Upper lobe of left lung (tissue), 6 donors: ENCODE data around the gene CDRT15L2. TPM values are rescaled to one million over a fixed set of nuclear protein-coding genes. Genes with fewer than 3 reads are reported as not detected.
"Not testable (repeated sequence)": the region's sequence is repeated elsewhere in the genome, so short reads cannot be mapped to it uniquely, and the experiment has no call there.

ENCODE experiments used
- ATAC-seq, 2 donors: fragments of 200-7000 bp; cut with Tn5 transposase; one replicate each; pipeline ENCODE4 v1.9.1; 2022; ENCODE audit warnings: mild to moderate bottlenecking in 2 of 2, moderate library complexity in 2 of 2; ENCODE audit not compliant: low FRiP score in 2 of 2
- DNase-seq, 2 donors: peaks; one replicate each; pipeline ENCODE4 v3.0.0-alpha.2; 2019 to 2020
- H3K27ac ChIP-seq, 4 donors: fragments of 200-600 bp; sonication (generic); one replicate each; pipeline ENCODE4 v1.5.1; 2016 to 2019
- H3K27me3 ChIP-seq, 4 donors: fragments of 200-600 bp; sonication (generic); one replicate each; pipeline ENCODE4 v1.5.1; 2017 to 2019
- H3K36me3 ChIP-seq, 4 donors: fragments of 200-600 bp; sonication (generic); one replicate each; pipeline ENCODE4 v1.5.1; 2016 to 2019
- H3K4me1 ChIP-seq, 4 donors: fragments of 200-600 bp; sonication (generic); one replicate each; pipeline ENCODE4 v1.5.1; 2018 to 2019
- H3K4me3 ChIP-seq, 4 donors: fragments of 200-600 bp; sonication (generic); one replicate each; pipeline ENCODE4 v1.5.1; 2017 to 2019; ENCODE audit warnings: mild to moderate bottlenecking in 2 of 4, moderate library complexity in 1 of 4
- H3K9me3 ChIP-seq, 4 donors: fragments of 200-600 bp; sonication (generic); one replicate each; pipeline ENCODE4 v1.5.1; 2018 to 2019
- EP300 ChIP-seq, 4 donors: sonication (generic); formaldehyde crosslinking; IDR thresholded peaks; one replicate each; pipeline ENCODE4 v1.5.1; 2017; ENCODE audit warnings: antibody characterized with exemption in 4 of 4, control low read depth in 2 of 4
- POLR2A ChIP-seq, 4 donors: fragments of 450-650 bp; IDR thresholded peaks; one replicate each; pipeline ENCODE4 v1.5.1; 2016 to 2017; ENCODE audit warnings: antibody characterized with exemption in 4 of 4, mild to moderate bottlenecking in 2 of 4
- POLR2AphosphoS5 ChIP-seq, 2 donors: sonication (generic); formaldehyde crosslinking; IDR thresholded peaks; one replicate each; pipeline ENCODE4 v1.5.1; 2017; ENCODE audit warnings: antibody characterized with exemption in 2 of 2
- WGBS, 2 donors: methylation state at CpG; one replicate each; pipeline ENCODE4 v1.1.5; 2017 to 2018; 5-methylcytosine and 5-hydroxymethylcytosine counted together
- total RNA-seq, 6 donors: library from RNA; depleted of rRNA in 4 of 6; stranded (reverse); fragments of >200 nt in 4 of 6; gene quantifications; one replicate each; pipeline versions ENCODE4 v1.1.0 to v1.2.1, GENCODE V29; 2016 to 2021
- TF ChIP-seq, protein P1 (sequence below), 6 experiments: fragments of 450-650 bp in 4 of 6; fragments of 200-600 bp in 2 of 6; sonication (generic) in 2 of 6; IDR thresholded peaks; one replicate each; pipeline ENCODE4 v1.5.1; 2016 to 2019; ENCODE audit warnings: antibody characterized with exemption in 6 of 6
- donor health status: DM: no; HTN: no; CAD: no; lungs with moderate emphysema.
- donor health status: DM: no; HTN: yes; CAD: no; lungs with severe emphysema.

CDRT15L2 gene
- total RNA-seq, 6 donors from 2014 or later: not detected

DNA sequence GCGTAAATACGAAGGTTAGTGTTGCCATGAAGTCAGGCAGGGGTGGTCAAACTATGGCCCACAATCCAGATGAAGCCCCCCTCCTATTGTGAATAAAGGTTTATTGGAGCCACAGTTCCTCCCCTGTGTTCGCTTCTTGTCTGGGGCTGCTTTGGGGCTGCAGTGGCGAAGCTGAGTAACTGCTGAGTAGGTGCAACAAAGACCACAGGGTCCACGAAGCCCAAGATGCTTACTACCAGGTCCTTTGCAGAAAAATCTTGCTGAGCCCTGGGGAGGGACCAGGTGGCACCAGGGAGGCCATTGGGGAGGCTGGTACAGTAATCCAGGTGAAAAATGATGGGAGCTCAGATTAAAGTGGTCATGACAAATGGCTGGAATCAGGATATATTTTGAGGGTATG lies 21.4 kb upstream of the CDRT15L2 start:
- not testable (repeated sequence) for DNase-seq, H3K27me3 ChIP-seq, ATAC-seq

GRCh38 chr17:20559018-20559417 lies 20.5 kb upstream of the CDRT15L2 start:
- not testable (repeated sequence) for H3K36me3 ChIP-seq, H3K4me3 ChIP-seq, H3K4me1 ChIP-seq, H3K27me3 ChIP-seq, ATAC-seq, H3K27ac ChIP-seq, DNase-seq, H3K9me3 ChIP-seq
- WGBS, 2 donors: 88 to 95% methylated on average over 9 of the region's 9 CpGs

More for the DNA sequence above, 21.4 kb upstream of the CDRT15L2 start:
- H3K27ac ChIP-seq, H3K36me3 ChIP-seq, H3K4me1 ChIP-seq, H3K9me3 ChIP-seq, H3K4me3 ChIP-seq: not testable (repeated sequence)
- 80% methylated on average over 5 of the region's 5 CpGs for WGBS, 2 donors

GRCh38 chr17:20562587-20562986 lies 16.9 kb upstream of the CDRT15L2 start:
- no peaks in the 10 kb centered on the region for H3K36me3 ChIP-seq
- H3K27me3 ChIP-seq: no peaks in the 10 kb centered on the region
- H3K4me3 ChIP-seq: no peak overlapping the region
- TF ChIP-seq EP300 (IDR thresholded peaks at IDR 0.05) (no peak), POLR2AphosphoS5 (IDR thresholded peaks at IDR 0.05) (no peak), POLR2A (IDR thresholded peaks at IDR 0.05) (no peak)
- TF ChIP-seq, protein P1, sequence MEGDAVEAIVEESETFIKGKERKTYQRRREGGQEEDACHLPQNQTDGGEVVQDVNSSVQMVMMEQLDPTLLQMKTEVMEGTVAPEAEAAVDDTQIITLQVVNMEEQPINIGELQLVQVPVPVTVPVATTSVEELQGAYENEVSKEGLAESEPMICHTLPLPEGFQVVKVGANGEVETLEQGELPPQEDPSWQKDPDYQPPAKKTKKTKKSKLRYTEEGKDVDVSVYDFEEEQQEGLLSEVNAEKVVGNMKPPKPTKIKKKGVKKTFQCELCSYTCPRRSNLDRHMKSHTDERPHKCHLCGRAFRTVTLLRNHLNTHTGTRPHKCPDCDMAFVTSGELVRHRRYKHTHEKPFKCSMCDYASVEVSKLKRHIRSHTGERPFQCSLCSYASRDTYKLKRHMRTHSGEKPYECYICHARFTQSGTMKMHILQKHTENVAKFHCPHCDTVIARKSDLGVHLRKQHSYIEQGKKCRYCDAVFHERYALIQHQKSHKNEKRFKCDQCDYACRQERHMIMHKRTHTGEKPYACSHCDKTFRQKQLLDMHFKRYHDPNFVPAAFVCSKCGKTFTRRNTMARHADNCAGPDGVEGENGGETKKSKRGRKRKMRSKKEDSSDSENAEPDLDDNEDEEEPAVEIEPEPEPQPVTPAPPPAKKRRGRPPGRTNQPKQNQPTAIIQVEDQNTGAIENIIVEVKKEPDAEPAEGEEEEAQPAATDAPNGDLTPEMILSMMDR (IDR thresholded peaks at IDR 0.05): no peak
- H3K4me1 ChIP-seq: no peaks in the 10 kb centered on the region
- H3K9me3 ChIP-seq: no peaks in the 10 kb centered on the region
- no peak overlapping the region for H3K27ac ChIP-seq
- ATAC-seq (no peak), DNase-seq (no peak)
- 84 to 91% methylated on average over 1 to 3 of the region's 3 CpGs for WGBS, 2 donors

DNA sequence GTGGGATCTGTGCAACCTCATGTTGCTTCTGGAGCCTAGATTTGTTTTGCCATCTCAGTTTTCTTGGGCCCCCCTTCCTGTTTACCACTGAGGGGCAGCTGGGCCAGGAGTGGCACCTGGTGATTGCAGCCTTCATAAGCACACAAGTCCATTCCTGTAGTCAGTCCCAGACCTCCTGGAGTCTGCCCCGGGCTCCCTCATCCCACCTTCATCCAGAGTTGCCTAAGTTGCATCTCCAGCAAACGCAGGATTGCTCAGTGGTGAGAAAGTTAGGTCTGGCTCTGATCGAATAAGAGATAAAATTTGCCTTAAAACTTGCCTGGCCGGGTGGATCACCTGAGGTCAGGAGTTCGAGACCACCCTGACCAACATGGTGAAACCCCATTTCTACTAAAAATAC lies 14.3 kb upstream of the CDRT15L2 start:
- DNase-seq, H3K4me1 ChIP-seq, H3K9me3 ChIP-seq, H3K27ac ChIP-seq, H3K4me3 ChIP-seq, H3K36me3 ChIP-seq, H3K27me3 ChIP-seq, ATAC-seq: not testable (repeated sequence)
- 84 to 91% methylated on average over 4 to 5 of the region's 5 CpGs for WGBS, 2 donors

DNA sequence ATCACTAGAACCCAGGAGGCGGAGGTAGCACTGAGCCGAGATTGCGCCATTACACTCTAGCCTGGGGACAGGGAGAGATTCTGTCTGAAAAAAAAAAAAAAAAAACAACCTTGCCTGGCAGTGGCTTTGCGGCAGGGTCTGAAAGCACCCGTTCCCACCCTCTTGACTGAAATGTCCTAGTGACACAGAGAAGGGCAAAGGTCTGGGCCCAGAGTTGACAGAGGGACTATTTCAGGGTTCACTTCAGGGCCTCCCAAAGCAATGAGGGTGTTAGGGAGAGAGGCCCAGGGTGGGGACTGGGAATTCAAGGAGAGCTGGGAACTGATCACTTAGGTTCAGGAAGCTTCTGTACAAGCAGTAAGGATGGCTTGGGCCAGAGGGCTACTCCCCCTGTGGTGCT lies 13.8 kb upstream of the CDRT15L2 start:
- ATAC-seq (no peak), DNase-seq (no peak)
- H3K4me3 ChIP-seq: no peak overlapping the region
- H3K27ac ChIP-seq: no peak overlapping the region
- no peaks in the 10 kb centered on the region for H3K36me3 ChIP-seq
- no peaks in the 10 kb centered on the region for H3K4me1 ChIP-seq
- TF ChIP-seq, protein P1 (IDR thresholded peaks at IDR 0.05): no peak
- TF ChIP-seq POLR2A (IDR thresholded peaks at IDR 0.05) (no peak), EP300 (IDR thresholded peaks at IDR 0.05) (no peak), POLR2AphosphoS5 (IDR thresholded peaks at IDR 0.05) (no peak)
- no peaks in the 10 kb centered on the region for H3K27me3 ChIP-seq
- no peaks in the 10 kb centered on the region for H3K9me3 ChIP-seq
- WGBS, 2 donors: 88 to 95% methylated on average over 5 of the region's 5 CpGs

GRCh38 chr17:20566736-20567135 lies 12.8 kb upstream of the CDRT15L2 start:
- not testable (repeated sequence) for DNase-seq, ATAC-seq, H3K4me3 ChIP-seq, H3K9me3 ChIP-seq, H3K4me1 ChIP-seq, H3K27ac ChIP-seq, H3K36me3 ChIP-seq, H3K27me3 ChIP-seq
- 54 to 65% methylated on average over 12 of the region's 12 CpGs for WGBS, 2 donors

DNA sequence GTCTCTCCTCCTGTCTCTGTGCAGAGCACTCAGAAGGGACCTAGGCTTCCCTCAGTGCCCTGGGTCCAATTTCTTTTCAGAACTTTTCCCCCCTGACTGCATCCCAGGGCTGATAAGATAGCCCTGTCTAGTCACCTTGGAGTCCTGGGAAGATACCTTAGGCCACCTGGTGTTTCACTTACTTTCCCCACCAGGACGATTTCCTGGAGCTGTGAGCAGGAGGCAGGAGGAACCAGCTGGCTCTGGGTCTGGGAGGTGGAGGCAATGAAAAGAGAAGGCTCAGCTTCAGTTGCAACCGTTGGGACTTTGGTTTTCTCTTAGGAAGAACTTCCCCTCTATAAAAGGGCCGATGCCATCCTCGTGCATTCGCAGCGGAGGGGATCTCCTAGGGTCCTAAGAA lies 12.1 kb upstream of the CDRT15L2 start:
- H3K9me3 ChIP-seq, H3K4me1 ChIP-seq, ATAC-seq, DNase-seq, H3K36me3 ChIP-seq, H3K4me3 ChIP-seq, H3K27me3 ChIP-seq, H3K27ac ChIP-seq: not testable (repeated sequence)
- 59 to 61% methylated on average over 6 of the region's 6 CpGs for WGBS, 2 donors

- H3K27me3 ChIP-seq, DNase-seq, H3K9me3 ChIP-seq, H3K36me3 ChIP-seq, H3K4me1 ChIP-seq, H3K4me3 ChIP-seq, H3K27ac ChIP-seq: not testable (repeated sequence)
- WGBS, 2 donors: 80 to 84% methylated on average over 7 of the region's 8 CpGs
- ATAC-seq: peak in 1 of 2 donors; percentile 16
Observed at GRCh38 chr17:20568604-20569003, 10.9 kb upstream of the CDRT15L2 start.

GRCh38 chr17:20571653-20572052 lies 7.9 kb upstream of the CDRT15L2 start:
- not testable (repeated sequence) for H3K27ac ChIP-seq, H3K36me3 ChIP-seq, H3K4me3 ChIP-seq, H3K9me3 ChIP-seq, DNase-seq, H3K4me1 ChIP-seq, H3K27me3 ChIP-seq
- 93 to 94% methylated on average over 7 to 12 of the region's 13 CpGs for WGBS, 2 donors
- ATAC-seq: peak in 1 of 2 donors; percentile 32

DNA sequence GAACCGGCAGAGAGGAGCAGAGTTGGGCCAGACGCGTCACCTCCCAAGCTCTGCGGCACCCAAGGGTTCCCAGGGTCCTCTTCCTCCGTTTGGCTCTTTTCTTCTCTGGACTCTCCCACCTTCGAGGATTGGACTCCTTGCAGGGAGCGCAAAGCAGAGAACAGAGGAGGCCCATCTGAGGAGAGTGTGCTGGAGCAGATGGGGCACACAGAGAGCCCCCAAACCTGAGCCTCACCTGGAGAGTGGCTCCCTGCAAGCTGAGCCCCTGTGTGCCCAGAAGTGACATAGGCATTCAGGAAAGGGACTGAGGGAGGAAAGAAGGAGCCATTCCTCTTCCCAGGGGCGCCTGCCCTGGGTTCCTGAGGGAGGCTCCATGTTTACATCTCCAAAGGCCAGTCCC lies 6.3 kb upstream of the CDRT15L2 start:
- not testable (repeated sequence) for ATAC-seq, H3K4me1 ChIP-seq, DNase-seq

DNA sequence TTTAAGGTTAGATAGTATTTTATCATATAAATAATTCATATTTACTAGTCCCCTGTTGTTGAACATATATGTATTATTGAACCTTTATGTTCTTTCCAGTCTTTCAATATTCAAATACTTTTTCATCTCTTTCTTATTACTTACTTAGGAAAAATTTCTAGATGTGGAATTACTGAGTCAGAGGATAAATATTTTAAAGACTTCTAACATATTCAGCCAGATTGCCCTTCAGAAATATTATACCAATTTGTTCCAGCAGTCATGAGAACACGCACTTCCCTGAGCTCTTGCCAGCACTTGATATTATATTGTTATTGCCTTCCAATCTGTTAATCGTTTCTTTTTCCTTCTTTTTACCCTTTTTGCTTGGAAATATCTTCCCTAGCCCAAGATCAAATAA lies 4.5 kb upstream of the CDRT15L2 start:
- H3K4me1 ChIP-seq, H3K9me3 ChIP-seq, H3K27me3 ChIP-seq, H3K27ac ChIP-seq, H3K4me3 ChIP-seq, DNase-seq, ATAC-seq, H3K36me3 ChIP-seq: not testable (repeated sequence)
- 59 to 74% methylated on average over 2 of the region's 2 CpGs for WGBS, 2 donors

More for the DNA sequence above, 6.3 kb upstream of the CDRT15L2 start:
- not testable (repeated sequence) for H3K27me3 ChIP-seq, H3K4me3 ChIP-seq, H3K27ac ChIP-seq, H3K36me3 ChIP-seq, H3K9me3 ChIP-seq
- WGBS, 2 donors: 60 to 89% methylated on average over 1 to 6 of the region's 8 CpGs
